ENCODE measurements around the gene RAD51D.

DNA sequence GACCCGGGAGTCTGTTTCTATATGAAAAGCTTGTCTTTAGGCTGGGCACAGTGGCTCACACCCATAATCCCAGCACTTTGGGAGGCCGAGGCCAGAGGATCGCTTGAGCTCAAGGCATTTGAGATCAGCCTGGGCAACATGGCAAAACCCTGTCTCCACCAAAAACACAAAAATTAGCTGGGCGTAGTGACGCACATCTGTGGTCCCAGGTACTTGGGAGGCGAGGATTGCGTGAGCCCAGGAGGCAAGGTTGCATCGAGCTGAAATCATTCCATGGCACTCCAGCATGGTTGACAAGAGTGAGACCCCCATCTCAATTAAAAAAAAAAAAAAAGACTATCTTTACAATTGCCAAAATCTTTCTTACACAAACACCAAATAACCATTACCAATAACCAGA is 33.5 kb downstream of the RAD51D start:
- TF ChIP-seq, protein P1, sequence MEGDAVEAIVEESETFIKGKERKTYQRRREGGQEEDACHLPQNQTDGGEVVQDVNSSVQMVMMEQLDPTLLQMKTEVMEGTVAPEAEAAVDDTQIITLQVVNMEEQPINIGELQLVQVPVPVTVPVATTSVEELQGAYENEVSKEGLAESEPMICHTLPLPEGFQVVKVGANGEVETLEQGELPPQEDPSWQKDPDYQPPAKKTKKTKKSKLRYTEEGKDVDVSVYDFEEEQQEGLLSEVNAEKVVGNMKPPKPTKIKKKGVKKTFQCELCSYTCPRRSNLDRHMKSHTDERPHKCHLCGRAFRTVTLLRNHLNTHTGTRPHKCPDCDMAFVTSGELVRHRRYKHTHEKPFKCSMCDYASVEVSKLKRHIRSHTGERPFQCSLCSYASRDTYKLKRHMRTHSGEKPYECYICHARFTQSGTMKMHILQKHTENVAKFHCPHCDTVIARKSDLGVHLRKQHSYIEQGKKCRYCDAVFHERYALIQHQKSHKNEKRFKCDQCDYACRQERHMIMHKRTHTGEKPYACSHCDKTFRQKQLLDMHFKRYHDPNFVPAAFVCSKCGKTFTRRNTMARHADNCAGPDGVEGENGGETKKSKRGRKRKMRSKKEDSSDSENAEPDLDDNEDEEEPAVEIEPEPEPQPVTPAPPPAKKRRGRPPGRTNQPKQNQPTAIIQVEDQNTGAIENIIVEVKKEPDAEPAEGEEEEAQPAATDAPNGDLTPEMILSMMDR (IDR thresholded peaks at IDR 0.05; ENCODE audit: insufficient read depth, low read depth, low read length), result no peak
- TF ChIP-seq EZH2 (IDR thresholded peaks at IDR 0.05; ENCODE audit: insufficient read depth, low read length), result no peak

Data from astrocyte (in vitro differentiated cells and primary cell).